Bronchial epithelial cell (primary cell): ENCODE data around the gene AFDN. TPM values are rescaled to one million over a fixed set of nuclear protein-coding genes. Genes with fewer than 3 reads are reported as not detected.

Source experiments
- DNase-seq: peaks from one replicate; pipeline ENCODE4 v3.0.0-alpha.2; 2010; ENCODE audit warnings: low read depth
- FAIRE-seq: peaks from 2 replicates; lab custom pipeline; 2011; peaks lifted over from hg19 to GRCh38; lab: Jason Lieb, UNC
- H3K27me3 ChIP-seq: 2 replicates; pipeline ENCODE4 v1.5.1; 2011; ENCODE audit warnings: low read length; ENCODE audit not compliant: control insufficient read depth, insufficient read depth
- H3K36me3 ChIP-seq: 2 replicates; pipeline ENCODE4 v1.5.1; 2011; ENCODE audit warnings: low read length; ENCODE audit not compliant: control insufficient read depth, insufficient read depth
- H3K4me3 ChIP-seq: 2 replicates; pipeline ENCODE4 v1.5.1; 2011; ENCODE audit warnings: mild to moderate bottlenecking, low read depth, low read length, control low read depth
- total RNA-seq: library from RNA; depleted of rRNA; stranded (reverse); fragments of >200 nt; gene quantifications from 2 replicates; pipeline ENCODE4 v1.2.1, GENCODE V29; 2014
- TF ChIP-seq, protein P1 (sequence below): IDR thresholded peaks from 2 replicates; pipeline ENCODE4 v1.5.1; 2011; ENCODE audit warnings: mild to moderate bottlenecking, moderate library complexity, low read length, control low read depth, inconsistent platforms; ENCODE audit not compliant: insufficient read depth, severe bottlenecking

The AFDN gene
- total RNA-seq, 1 donor from 2014 or later: 146 TPM

DNA sequence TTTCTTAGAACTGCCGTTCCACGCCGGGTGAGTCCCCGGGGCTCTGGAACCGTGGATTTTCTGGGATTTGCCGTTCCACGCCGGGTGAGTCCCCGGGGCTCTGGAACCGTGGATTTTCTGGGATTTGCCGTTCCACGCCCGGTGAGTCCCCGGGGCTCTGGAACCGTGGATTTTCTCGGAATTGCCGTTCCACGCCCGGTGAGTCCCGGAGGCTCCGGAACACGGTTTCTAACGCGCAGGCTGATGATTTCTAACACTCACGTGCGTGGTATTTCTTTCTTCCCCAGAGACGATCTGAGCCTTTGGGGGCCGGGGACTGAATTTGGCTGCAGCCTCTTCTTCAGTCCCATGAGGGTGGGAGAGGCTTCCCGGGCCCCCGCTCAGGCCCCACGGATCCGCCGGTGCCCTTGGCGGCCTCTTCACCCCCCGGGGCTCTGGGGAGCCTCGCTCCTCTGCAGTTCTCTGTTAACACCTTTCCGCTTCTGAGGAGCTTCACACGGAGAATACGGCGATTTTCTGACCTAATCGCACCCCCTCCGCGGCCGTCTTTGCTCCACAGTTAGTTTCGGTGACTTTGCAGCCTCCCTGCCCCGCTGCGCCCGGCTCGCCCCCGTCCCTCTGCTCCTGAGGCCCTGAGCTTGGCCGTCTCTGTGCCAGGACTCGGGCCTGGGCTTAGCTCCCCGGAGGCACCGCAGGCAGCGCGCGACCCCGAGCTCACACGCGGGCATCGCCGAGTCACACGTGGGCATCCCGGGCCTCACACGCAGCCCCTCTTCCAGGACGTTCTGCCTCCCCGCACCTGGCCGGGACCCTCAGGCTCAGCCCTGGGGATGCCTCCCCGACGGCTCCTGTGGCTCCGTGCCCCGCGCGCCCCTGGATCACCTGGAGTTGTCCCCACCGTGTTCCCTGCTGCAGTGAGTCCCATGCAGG is 163.6 kb downstream of the AFDN start:
- Histone ChIP-seq H3K27me3 (no peaks in the 10 kb centered on the region), H3K4me3 (no peak overlapping the region), H3K36me3 (no peaks in the 10 kb centered on the region)
- DNase-seq (no peak), FAIRE-seq (no peak)
- TF ChIP-seq, protein P1, sequence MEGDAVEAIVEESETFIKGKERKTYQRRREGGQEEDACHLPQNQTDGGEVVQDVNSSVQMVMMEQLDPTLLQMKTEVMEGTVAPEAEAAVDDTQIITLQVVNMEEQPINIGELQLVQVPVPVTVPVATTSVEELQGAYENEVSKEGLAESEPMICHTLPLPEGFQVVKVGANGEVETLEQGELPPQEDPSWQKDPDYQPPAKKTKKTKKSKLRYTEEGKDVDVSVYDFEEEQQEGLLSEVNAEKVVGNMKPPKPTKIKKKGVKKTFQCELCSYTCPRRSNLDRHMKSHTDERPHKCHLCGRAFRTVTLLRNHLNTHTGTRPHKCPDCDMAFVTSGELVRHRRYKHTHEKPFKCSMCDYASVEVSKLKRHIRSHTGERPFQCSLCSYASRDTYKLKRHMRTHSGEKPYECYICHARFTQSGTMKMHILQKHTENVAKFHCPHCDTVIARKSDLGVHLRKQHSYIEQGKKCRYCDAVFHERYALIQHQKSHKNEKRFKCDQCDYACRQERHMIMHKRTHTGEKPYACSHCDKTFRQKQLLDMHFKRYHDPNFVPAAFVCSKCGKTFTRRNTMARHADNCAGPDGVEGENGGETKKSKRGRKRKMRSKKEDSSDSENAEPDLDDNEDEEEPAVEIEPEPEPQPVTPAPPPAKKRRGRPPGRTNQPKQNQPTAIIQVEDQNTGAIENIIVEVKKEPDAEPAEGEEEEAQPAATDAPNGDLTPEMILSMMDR: no peak

DNA sequence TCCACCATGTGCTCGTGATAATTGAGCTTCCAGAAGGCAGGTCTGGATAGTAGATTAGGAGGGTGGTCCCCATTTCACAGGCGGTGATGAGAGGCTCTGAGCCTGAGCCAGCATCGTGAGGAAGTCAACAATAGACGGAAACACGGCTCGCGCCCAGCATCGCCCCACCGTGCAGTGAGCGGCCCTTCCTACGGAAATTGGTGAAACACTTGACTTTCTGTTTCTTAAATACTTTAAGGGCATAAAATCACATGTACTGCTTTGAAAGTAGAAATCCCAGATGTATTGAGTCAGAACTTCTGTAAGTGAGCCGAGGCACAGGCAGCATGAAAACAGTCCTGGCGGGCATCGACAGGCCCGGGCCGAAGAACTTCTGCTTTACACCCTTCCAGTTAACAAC is 166.5 kb downstream of the AFDN start:
- H3K27me3 ChIP-seq: no peaks in the 10 kb centered on the region
- FAIRE-seq (no peak), DNase-seq (no peak)
- no peak overlapping the region for H3K4me3 ChIP-seq
- TF ChIP-seq, protein P1: no peak
- no peaks in the 10 kb centered on the region for H3K36me3 ChIP-seq

DNA sequence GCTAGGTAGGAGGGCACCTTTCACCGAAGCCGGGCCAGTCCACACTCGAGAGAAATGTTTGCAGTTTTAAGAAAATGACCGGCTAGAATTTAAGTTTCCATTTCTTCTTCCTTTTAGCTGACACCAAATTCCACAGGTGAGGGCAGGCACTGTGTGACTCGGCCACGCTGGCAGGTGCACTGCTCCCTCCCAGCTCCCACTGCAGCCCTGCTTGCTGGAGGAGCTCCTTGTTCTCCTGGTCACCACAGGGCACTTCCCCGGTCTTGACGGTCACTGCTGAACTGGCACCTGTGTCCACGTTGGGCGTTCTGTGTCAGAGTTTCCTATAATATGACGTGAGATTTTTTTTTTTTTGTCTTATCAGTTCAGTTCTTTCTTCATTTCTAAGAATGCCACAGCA is 167.1 kb downstream of the AFDN start:
- TF ChIP-seq, protein P1: no peak
- Histone ChIP-seq H3K4me3 (no peak overlapping the region), H3K36me3 (no peaks in the 10 kb centered on the region), H3K27me3 (no peaks in the 10 kb centered on the region)
- DNase-seq (no peak), FAIRE-seq (no peak)

- DNase-seq (no peak), FAIRE-seq (no peak)
- Histone ChIP-seq H3K4me3 (no peak overlapping the region), H3K27me3 (peaks cover 3% of the 10 kb centered on the region), H3K36me3 (no peaks in the 10 kb centered on the region)
- TF ChIP-seq, protein P1: no peak
Observed at GRCh38 chr6:167995302-167995701, 168.6 kb downstream of the AFDN start.

DNA sequence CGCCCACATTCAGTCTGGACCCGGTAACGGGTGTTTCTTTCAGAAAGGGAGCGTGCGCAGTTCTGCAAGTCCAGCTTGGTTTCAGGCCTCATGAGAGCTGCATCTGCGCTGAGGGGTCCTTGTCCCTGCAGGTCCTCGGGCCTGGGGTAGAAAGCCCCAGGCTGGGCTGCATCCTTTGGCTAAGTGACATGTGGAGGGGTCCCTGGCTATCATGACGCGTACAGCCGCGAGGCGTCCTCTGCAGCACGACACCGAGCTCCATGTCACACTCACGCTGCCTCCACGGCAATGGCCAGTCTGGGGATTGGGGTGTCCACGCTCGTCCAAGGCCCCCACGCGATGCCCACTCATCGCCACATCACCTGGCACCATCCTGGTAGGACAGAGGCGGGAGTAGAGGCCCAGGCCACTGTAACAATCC is 169.0 kb downstream of the AFDN start:
- FAIRE-seq: no peak
- peaks cover 3% of the 10 kb centered on the region for H3K27me3 ChIP-seq
- no peaks in the 10 kb centered on the region for H3K36me3 ChIP-seq
- TF ChIP-seq, protein P1: no peak
- no peak for DNase-seq
- H3K4me3 ChIP-seq: no peak overlapping the region
